ENCODE results near the gene ENPP6. TPM values are rescaled to one million over a fixed set of nuclear protein-coding genes. Genes with fewer than 3 reads are reported as not detected.

ENPP6 gene
- total RNA-seq, 1 experiment from 2014 or later, result not detected

DNA sequence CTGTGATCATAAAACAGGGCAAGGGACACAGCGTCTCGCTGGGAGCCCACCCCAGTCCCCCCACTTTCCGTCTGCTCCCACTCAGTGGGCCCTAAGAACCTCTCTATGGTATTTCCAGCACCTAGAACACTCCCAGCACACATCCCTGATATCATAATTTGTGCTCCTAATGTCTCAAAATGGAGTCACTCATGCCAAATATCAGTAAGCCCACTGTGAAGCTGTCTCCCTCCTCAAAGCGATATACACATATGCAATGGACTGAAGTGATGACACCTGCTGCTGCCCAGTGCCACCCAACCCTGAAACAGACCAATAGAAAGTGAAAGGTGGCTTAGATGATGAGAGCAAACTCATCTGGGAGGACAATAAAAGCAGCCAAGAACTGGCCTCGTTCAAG is 17.9 kb downstream of the ENPP6 start:
- DNase-seq (ENCODE audit: low read depth, low spot score), result no peak
- in situ Hi-C loops (cut with HindIII; ENCODE audit: low pct_unique_long_range_greater_than_20kb, low sequenced_read_pairs), result no loop called here

DNA sequence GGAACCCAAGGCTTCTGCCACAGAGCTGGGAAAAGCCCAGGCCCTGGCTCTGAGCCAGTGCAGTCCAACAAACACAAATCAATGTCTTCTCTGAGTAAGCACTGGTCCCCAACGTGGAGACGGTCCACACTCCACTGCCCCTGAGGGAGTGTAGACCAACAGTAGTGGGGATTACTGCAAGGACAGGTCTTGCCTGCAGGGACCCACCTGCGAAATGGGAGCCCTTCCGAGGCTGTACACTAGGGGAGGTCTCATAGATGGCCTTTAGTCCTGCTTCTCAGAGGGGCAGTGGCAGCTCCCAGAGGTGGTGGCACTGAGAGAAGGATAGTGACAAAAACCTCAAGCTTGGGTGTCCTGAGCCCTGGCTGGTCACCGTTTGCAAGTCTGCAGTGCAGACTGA is 19.5 kb downstream of the ENPP6 start:
- in situ Hi-C loops (cut with HindIII; ENCODE audit: low pct_unique_long_range_greater_than_20kb, low sequenced_read_pairs), result no loop called here
- no peak for DNase-seq (ENCODE audit: low read depth, low spot score)

DNA sequence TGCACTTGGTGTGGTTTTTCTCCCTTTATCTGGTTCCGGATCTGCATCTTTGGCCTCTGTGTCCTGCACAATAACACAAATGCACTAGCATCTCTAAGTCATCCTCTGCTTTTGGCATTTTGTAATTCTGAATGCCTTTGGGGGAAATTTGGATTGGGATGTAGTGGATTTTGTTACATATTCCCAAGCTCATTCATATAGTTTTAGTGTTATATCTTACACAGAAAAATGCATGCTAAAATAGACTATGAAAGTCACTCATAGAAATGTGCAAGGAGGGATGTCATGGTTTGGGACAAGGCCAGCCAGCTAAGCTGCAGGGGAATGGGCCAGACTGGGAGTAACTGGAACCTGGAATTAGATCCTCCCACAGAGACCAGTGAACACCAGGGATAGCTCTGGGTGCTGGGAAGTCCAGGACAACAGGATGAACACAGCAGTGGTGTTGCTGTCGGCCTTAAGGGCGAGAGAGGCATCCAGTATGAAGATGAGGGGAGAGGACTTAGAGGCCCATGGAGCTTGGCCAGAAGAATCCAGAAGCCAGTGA is 20.1 kb downstream of the ENPP6 start:
- DNase-seq (ENCODE audit: low read depth, low spot score), result no peak
- in situ Hi-C loops (cut with HindIII; ENCODE audit: low pct_unique_long_range_greater_than_20kb, low sequenced_read_pairs), result no loop called here

DNA sequence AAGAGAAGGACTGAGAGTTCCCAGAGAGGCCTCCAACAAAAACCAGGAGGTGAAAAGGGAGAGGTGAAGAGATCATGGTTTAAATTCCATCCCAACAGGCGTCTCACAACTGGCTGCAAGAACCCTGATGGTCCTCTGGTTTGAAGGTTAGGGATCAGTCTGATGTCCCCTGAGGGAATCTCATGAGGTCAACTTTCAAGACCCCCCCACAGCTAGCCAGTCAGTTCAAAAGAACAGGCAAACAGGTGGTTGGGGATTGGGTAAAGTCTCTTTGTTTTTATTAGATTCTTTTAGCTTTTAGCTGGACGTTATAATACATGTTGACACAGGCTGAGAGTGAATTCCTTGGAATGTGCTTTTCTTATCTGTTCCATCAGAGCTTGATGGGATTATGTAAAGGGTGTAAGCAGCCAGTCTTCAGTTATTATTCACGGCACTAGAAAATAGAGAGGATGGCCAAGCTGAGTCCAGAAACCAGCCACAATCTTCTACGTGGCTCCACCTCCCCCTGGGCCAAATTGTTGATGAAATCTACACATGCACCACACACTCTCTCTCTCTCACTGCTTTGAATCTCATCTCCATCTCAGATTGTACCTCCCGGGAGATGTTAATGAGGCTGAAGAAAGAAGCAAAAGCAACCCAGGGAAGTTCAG is 20.8 kb downstream of the ENPP6 start:
- no peak for DNase-seq (ENCODE audit: low read depth, low spot score)
- in situ Hi-C loops (cut with HindIII; ENCODE audit: low pct_unique_long_range_greater_than_20kb, low sequenced_read_pairs), result no loop called here

GRCh38 chr4:184193556-184194525 is 23.8 kb downstream of the ENPP6 start:
- in situ Hi-C loops (cut with HindIII; ENCODE audit: low pct_unique_long_range_greater_than_20kb, low sequenced_read_pairs), result no loop called here
- no peak for DNase-seq (ENCODE audit: low read depth, low spot score)

- in situ Hi-C loops (cut with HindIII; ENCODE audit: low pct_unique_long_range_greater_than_20kb, low sequenced_read_pairs), result no loop called here
- DNase-seq (ENCODE audit: low read depth, low spot score), result no peak
These were observed 24.7 kb downstream of the ENPP6 start for GRCh38 chr4:184192933-184193332.

GRCh38 chr4:184191267-184191666 is 26.4 kb downstream of the ENPP6 start:
- DNase-seq (ENCODE audit: low read depth, low spot score), result no peak
- in situ Hi-C loops (cut with HindIII; ENCODE audit: low pct_unique_long_range_greater_than_20kb, low sequenced_read_pairs), result no loop called here

DNA sequence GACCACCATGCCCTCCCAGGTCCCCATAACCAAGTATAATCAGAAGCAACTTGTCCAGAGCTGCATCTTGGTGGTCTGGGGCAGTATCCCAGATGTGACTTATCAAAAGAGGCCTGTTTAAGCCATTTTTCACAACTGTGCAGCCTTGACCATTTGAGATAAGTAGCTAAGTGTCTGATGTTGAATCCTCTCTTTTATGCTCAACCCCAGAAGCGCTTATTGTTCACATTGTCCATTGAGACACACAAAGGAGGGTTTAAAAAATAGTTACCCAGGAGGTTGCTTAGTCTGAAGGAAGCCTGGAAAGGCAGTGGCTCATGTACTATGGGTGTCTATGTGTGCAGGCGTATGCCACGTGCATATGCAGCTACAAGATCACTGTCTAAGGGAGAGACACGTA is 27.0 kb downstream of the ENPP6 start:
- in situ Hi-C loops (cut with HindIII; ENCODE audit: low pct_unique_long_range_greater_than_20kb, low sequenced_read_pairs), result no loop called here
- peak; percentile 15 for DNase-seq (ENCODE audit: low read depth, low spot score)

GRCh38 chr4:184189966-184190365 is 27.7 kb downstream of the ENPP6 start:
- no peak for DNase-seq (ENCODE audit: low read depth, low spot score)
- in situ Hi-C loops (cut with HindIII; ENCODE audit: low pct_unique_long_range_greater_than_20kb, low sequenced_read_pairs), result no loop called here

- in situ Hi-C loops (cut with HindIII; ENCODE audit: low pct_unique_long_range_greater_than_20kb, low sequenced_read_pairs), result no loop called here
- no peak for DNase-seq (ENCODE audit: low read depth, low spot score)
These were observed 29.0 kb downstream of the ENPP6 start for GRCh38 chr4:184188443-184189400.

DNA sequence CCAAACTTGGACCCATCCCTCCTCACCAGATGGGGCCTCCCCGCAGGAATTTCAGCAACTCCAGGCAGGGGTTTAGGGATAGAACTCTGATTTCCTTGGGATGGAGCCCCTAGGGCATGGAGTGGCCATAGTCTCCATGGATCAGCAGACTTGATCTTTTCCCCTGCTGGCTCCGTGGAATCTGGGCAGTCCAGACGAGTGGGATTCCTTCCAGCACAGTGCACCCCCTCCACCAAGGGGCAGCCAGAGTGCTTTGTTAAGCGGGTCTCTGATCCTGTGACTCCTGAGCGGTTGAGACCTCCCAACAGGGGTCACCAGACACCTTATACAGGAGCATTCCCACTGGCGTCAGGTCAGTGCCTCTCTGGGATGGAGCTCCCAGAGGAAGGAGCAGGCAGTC is 40.4 kb downstream of the ENPP6 start:
- in situ Hi-C loops (cut with HindIII; ENCODE audit: low pct_unique_long_range_greater_than_20kb, low sequenced_read_pairs), result no loop called here

GRCh38 chr4:184174571-184175488 is 42.8 kb downstream of the ENPP6 start:
- in situ Hi-C loops (cut with HindIII; ENCODE audit: low pct_unique_long_range_greater_than_20kb, low sequenced_read_pairs), result no loop called here
- DNase-seq (ENCODE audit: low read depth, low spot score), result no peak

More for the DNA sequence above, 40.4 kb downstream of the ENPP6 start:
- no peak for DNase-seq (ENCODE audit: low read depth, low spot score)

- DNase-seq (ENCODE audit: low read depth, low spot score), result no peak
- in situ Hi-C loops (cut with HindIII; ENCODE audit: low pct_unique_long_range_greater_than_20kb, low sequenced_read_pairs), result no loop called here
These were observed 46.7 kb downstream of the ENPP6 start for GRCh38 chr4:184171011-184171410.

DNA sequence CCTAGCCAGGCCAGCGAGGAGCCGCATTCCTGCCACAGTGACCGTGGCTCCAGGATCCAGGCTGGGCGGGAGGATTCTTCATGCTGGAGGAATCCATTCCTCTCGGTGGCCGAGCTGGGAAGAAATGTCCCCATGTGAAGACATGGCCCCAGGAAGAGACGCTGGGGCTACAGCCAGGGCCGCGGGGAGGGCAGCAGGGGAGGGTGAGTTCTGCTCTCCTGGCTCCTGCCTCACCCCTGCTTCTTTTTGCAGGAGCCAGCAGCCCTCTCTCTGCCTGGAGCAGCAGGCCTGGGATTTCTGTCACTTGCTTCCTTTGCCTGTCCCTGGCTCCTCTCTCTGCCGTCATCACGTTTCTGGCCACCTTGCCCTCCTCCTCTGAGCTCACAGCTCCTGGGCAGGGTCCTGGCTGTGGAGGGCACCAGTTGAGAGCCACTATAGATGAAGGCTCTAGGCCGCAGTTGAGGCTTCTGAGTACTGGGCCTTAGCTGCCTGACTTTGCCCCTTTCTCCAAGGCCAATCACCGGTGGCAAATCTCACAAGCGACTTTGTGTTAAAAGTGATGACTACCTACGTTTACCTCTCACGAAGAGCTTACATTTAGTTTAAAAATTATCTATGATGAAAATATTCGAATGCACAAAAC is 48.3 kb downstream of the ENPP6 start:
- in situ Hi-C loops (cut with HindIII; ENCODE audit: low pct_unique_long_range_greater_than_20kb, low sequenced_read_pairs), result no loop called here
- no peak for DNase-seq (ENCODE audit: low read depth, low spot score)

DNA sequence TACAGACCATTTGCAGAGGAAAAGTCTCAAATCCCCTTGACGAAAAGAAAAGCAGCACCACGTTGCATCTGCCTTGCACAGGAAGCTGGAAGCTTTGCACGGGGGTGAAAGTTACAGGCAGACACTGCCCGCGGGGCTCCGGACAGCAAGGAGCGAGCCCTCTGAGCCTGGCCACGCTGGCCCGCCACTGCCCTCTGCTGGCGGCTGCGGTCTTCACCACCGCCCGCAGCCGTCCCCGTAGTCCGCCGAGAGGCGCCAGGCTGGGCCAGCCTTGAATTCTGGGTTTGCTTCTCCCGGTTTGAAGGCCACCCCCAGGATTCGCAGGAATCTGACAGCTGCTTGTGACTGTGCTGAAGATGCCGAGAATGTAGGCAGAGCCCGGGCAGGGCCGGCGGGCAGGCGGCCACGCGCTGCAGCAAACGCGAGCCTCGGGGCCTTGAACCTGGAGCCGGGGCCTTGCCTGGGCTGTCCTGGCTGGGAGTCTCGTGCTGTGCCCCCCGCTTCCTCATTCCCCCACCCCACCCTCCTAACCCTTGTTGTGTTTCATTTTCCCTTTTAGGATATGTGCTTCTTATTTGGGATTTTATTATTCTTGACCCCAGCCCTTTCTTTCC is 49.2 kb downstream of the ENPP6 start:
- in situ Hi-C loops (cut with HindIII; ENCODE audit: low pct_unique_long_range_greater_than_20kb, low sequenced_read_pairs), result no loop called here
- peak; percentile 70 for DNase-seq (ENCODE audit: low read depth, low spot score)

GRCh38 chr4:184167576-184167975 is 50.1 kb downstream of the ENPP6 start:
- in situ Hi-C loops (cut with HindIII; ENCODE audit: low pct_unique_long_range_greater_than_20kb, low sequenced_read_pairs), result no loop called here

More at GRCh38 chr4:184167576-184167975, 50.1 kb downstream of the ENPP6 start:
- no peak for DNase-seq (ENCODE audit: low read depth, low spot score)

All from SK-MEL-5 (cell line).